ENCODE results near the gene TRAPPC12.

TRAPPC12 gene

DNA sequence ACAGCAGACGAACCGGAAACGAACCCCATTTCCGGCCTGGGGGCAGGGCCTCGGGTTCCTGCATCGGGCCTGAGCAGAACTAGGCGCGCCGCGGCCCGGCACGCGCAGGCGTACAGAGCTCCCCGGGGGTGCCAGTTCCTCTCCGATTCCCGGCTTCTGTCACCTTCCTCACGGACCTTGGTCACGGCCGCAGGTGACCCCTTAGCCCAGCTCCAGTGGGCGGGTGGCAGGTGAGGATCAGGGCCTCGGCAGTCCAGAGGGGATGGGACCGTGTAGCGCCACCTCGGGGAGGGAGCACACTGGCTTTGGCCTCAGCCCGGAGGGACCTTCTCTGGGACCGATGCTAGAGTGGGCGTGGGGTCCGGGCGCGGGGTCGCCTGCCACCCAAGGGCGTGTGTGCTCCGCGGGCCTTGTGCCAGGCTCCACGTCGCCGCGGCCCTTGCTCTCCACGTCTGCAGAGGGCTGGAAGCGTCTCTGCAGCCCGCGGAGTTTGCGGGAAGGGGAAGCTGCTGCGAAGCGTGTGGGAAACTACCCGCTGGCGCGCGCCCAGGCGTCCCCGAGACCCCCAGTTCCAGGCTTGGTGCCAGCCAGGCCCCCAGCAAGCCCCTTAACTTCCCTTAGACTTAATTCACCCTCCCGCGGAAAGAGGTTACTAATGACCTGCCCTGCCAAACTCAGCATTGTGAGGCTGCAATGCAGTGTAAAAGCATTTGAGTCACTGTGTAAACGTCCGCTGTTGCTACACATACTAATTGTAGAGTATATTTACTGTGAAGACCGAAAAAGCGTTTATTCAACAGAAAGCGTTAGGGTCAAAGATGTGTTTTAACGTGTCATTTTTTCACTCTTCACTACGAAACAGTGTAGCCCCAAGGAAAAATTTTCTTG lies at the start of gene TRAPPC12:
Gene TRAPPC12 (plus strand): TSS at position 48 of the 888 bp plus-strand sequence. CDS start 7,930 bp downstream, outside the sequence.
- peak within 1 kb of the TSS; percentile 79 for H3K4me3 ChIP-seq (ENCODE audit: control insufficient read depth, low read depth, low read length)
- TF ChIP-seq, protein P1, sequence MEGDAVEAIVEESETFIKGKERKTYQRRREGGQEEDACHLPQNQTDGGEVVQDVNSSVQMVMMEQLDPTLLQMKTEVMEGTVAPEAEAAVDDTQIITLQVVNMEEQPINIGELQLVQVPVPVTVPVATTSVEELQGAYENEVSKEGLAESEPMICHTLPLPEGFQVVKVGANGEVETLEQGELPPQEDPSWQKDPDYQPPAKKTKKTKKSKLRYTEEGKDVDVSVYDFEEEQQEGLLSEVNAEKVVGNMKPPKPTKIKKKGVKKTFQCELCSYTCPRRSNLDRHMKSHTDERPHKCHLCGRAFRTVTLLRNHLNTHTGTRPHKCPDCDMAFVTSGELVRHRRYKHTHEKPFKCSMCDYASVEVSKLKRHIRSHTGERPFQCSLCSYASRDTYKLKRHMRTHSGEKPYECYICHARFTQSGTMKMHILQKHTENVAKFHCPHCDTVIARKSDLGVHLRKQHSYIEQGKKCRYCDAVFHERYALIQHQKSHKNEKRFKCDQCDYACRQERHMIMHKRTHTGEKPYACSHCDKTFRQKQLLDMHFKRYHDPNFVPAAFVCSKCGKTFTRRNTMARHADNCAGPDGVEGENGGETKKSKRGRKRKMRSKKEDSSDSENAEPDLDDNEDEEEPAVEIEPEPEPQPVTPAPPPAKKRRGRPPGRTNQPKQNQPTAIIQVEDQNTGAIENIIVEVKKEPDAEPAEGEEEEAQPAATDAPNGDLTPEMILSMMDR (conservative IDR thresholded peaks at IDR 0.05; ENCODE audit: control insufficient read depth, insufficient read depth, low read depth, low read length): peak; percentile 41
- DNase-seq (ENCODE audit: low read depth): peak; percentile 78

DNA sequence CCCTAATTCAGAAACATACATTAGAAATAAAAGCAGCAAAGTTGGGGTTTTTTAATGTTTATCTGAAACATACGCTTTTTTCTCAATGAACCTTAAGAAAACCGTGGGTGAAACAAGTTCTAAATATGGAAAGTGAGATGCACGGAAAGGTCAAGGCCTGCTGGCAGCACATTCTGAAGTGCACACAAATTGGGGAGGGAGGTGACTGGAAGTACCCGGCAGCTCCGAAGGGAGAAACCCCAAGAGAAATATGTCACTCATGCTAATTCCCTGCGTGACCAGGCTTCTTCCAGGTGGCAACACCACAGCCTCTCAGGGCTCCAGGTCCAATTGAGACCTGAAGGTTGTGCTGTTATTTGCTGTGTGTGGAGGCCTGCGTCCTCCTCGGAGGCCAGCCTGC lies 47.4 kb upstream of the TRAPPC12 start:
- no peak overlapping the region for H3K4me3 ChIP-seq (ENCODE audit: control insufficient read depth, low read depth, low read length)
- no peak for DNase-seq (ENCODE audit: low read depth)
- TF ChIP-seq, protein P1 (conservative IDR thresholded peaks at IDR 0.05; ENCODE audit: control insufficient read depth, insufficient read depth, low read depth, low read length): no peak

DNA sequence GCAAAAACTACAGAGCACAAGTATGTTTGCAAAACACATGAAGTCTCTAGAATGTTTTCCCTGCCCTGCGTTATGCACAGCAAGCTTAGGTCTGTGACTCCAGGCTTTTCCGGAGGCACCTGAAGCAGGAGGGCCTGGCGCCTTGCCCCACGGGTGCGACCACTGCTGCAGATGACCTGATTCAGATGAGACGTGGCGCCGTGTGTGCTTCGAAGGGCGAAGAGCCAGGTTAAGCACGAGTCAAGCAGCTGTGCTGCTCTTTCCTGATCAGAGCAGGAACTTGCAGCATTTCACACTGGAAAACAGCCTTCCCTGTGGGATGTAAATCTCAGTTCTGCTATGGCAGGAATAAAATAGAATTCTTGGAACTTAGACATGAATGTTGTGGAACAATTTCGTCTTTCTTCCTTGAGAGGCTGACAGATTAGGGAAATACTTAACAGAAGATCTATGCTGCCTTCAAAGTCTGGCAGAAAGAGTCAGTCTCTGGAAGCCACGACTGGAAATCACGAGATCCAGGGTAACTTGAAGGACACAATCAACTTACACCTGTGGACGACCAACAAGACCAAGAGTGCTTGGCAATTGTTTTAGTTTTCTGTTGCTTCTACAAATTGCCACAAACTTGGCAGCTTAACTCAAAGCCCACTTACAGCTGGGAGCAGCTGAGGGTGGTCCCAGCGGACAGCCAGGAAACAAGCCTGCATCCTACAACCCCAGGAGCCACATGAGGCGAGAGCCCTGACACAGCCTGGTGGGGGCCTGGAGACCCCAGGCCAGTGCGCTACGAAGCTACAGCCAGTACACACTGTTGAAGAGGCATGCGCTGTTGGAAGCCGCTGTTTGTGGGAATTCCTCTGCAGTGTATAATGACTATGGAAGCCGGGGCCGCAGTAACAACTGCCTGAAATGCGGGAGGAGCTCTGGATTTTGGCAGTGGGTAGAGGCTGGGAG lies 44.8 kb upstream of the TRAPPC12 start:
- H3K4me3 ChIP-seq (ENCODE audit: control insufficient read depth, low read depth, low read length): no peak overlapping the region
- peak; percentile 18 for DNase-seq (ENCODE audit: low read depth)
- TF ChIP-seq, protein P1 (conservative IDR thresholded peaks at IDR 0.05; ENCODE audit: control insufficient read depth, insufficient read depth, low read depth, low read length): no peak

DNA sequence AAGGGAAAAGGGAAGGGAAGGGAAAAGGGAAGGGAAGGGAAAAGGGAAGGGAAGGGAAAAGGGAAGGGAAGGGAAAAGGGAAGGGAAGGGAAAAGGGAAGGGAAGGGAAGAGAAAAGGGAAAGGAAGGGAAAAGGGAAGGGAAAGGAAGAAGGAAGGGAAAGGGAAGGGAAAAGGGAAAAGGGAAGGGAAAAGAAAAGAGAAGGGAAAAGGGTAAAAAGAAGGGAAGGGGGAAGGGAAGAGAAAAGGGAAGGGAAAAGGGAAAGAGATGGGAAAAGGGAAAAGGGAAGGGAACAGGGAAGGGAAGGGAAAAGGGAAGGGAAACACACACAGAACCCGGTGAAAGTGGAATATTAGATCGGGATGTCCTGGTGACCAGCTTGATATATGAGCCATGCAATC lies 42.6 kb upstream of the TRAPPC12 start:
- TF ChIP-seq, protein P1 (conservative IDR thresholded peaks at IDR 0.05; ENCODE audit: control insufficient read depth, insufficient read depth, low read depth, low read length): no peak
- DNase-seq (ENCODE audit: low read depth): no peak
- no peak overlapping the region for H3K4me3 ChIP-seq (ENCODE audit: control insufficient read depth, low read depth, low read length)

DNA sequence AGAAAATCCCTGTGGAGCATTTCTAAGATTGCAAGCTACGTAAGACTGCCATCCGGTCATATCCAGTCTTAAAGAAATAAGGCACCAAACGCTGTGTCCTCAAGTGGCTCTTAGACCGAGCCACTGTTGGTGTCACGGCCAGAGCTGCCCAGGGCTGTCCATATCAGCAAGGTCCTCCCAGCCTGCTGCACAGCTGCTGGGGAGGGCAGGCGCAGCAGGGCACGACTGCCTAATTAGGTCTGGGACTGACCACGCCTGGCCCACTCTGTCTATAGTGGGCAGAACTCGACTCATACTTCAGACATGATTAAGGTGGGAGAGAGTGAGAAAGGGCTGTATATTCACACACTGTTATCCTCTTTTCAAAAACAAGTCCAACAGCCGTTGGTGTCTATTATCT lies 41.2 kb upstream of the TRAPPC12 start:
- H3K4me3 ChIP-seq (ENCODE audit: control insufficient read depth, low read depth, low read length): no peak overlapping the region
- DNase-seq (ENCODE audit: low read depth): no peak
- TF ChIP-seq, protein P1 (conservative IDR thresholded peaks at IDR 0.05; ENCODE audit: control insufficient read depth, insufficient read depth, low read depth, low read length): no peak

DNA sequence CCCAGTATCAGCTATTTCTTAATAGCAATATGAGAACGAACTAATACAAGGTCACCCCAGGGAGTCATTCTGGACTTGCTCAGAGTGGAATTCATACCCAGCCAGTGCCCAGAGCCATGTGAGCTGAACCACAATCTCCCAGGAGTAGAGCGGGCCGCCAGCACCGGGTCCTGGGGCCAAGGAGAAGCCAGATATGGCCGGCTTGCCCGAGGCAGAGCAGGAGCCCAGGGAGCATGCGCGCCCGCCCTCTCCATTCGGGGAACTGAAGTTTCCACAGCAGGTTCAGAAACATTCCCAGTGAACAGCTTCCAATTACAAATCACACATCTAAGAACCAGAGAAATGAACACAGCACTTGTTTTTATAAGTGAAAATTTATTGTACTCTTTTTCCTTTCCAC lies 39.4 kb upstream of the TRAPPC12 start:
- TF ChIP-seq, protein P1 (conservative IDR thresholded peaks at IDR 0.05; ENCODE audit: control insufficient read depth, insufficient read depth, low read depth, low read length): no peak
- no peak overlapping the region for H3K4me3 ChIP-seq (ENCODE audit: control insufficient read depth, low read depth, low read length)

More for the DNA sequence above, 39.4 kb upstream of the TRAPPC12 start:
- DNase-seq (ENCODE audit: low read depth): no peak

Data from fibroblast of mammary gland (primary cell).